Kidney epithelial cell (primary cell): ENCODE data around the gene TEX19. TPM values are rescaled to one million over a fixed set of nuclear protein-coding genes. Genes with fewer than 3 reads are reported as not detected.

Source experiments
- DNase-seq: peaks from one replicate; pipeline ENCODE4 v3.0.0-alpha.2; 2010; ENCODE audit warnings: low read depth
- H3K27me3 ChIP-seq: 2 replicates; pipeline ENCODE4 v1.6.0; 2011; ENCODE audit warnings: low read length; ENCODE audit not compliant: control insufficient read depth, insufficient read depth
- H3K36me3 ChIP-seq: 2 replicates; pipeline ENCODE4 v1.5.1; 2011; ENCODE audit warnings: low read length; ENCODE audit not compliant: control insufficient read depth, insufficient read depth
- H3K4me3 ChIP-seq: 2 replicates; pipeline ENCODE4 v1.5.1; 2011; ENCODE audit warnings: low read depth, mild to moderate bottlenecking, control low read depth, low read length
- CTCF ChIP-seq: IDR thresholded peaks from 2 replicates; pipeline ENCODE4 v1.5.1; 2011; ENCODE audit warnings: mild to moderate bottlenecking, moderate library complexity, low read length, control low read depth, inconsistent platforms; ENCODE audit not compliant: insufficient read depth, poor library complexity, severe bottlenecking
- total RNA-seq: library from RNA; depleted of rRNA; stranded (reverse); fragments of >200 nt; gene quantifications from 2 replicates; pipeline ENCODE4 v1.2.3, GENCODE V29; 2015

Gene TEX19
- total RNA-seq, 1 donor from 2014 or later: not detected

GRCh38 chr17:82317394-82318168 lies 41.5 kb upstream of the TEX19 start, which contains the start of gene CD7:
Gene CD7, minus strand, starts transcription at chr17:82317608. Its CDS starts 113 bp downstream, at chr17:82317495.
- TF ChIP-seq CTCF: no peak
- peaks cover 41% of the 10 kb centered on the region for H3K27me3 ChIP-seq
- DNase-seq: no peak
- no peaks in the 10 kb centered on the region for H3K36me3 ChIP-seq
- no peak within 1 kb of the TSS for H3K4me3 ChIP-seq

- TF ChIP-seq CTCF: no peak
- no peak for DNase-seq
- H3K36me3 ChIP-seq: no peaks in the 10 kb centered on the region
- H3K27me3 ChIP-seq: peaks cover 44% of the 10 kb centered on the region
- no peak overlapping the region for H3K4me3 ChIP-seq
Observed at GRCh38 chr17:82318169-82318498, 40.9 kb upstream of the TEX19 start.

GRCh38 chr17:82318772-82319606 lies 40.1 kb upstream of the TEX19 start:
- no peak for TF ChIP-seq CTCF
- no peak for DNase-seq
- peaks cover 44% of the 10 kb centered on the region for H3K27me3 ChIP-seq

GRCh38 chr17:82319619-82320062 lies 39.4 kb upstream of the TEX19 start:
- H3K27me3 ChIP-seq: peaks cover 40% of the 10 kb centered on the region
- DNase-seq: no peak
- no peaks in the 10 kb centered on the region for H3K36me3 ChIP-seq
- H3K4me3 ChIP-seq: no peak overlapping the region
- no peak for TF ChIP-seq CTCF

More at GRCh38 chr17:82318772-82319606, 40.1 kb upstream of the TEX19 start:
- H3K36me3 ChIP-seq: no peaks in the 10 kb centered on the region
- H3K4me3 ChIP-seq: no peak overlapping the region

- DNase-seq: no peak
- no peak for TF ChIP-seq CTCF
- Histone ChIP-seq H3K27me3 (peaks cover 37% of the 10 kb centered on the region), H3K4me3 (no peak overlapping the region), H3K36me3 (no peaks in the 10 kb centered on the region)
Observed at GRCh38 chr17:82320140-82320840, 38.8 kb upstream of the TEX19 start.
